AML-193 (cell line): Measurements from ENCODE around the gene UBA3.

Experiments used
- DNase-seq, 2 experiments: peaks; one replicate each; lab custom pipeline; 2025; lab: John Stamatoyannopoulos, UW

The UBA3 gene

DNA sequence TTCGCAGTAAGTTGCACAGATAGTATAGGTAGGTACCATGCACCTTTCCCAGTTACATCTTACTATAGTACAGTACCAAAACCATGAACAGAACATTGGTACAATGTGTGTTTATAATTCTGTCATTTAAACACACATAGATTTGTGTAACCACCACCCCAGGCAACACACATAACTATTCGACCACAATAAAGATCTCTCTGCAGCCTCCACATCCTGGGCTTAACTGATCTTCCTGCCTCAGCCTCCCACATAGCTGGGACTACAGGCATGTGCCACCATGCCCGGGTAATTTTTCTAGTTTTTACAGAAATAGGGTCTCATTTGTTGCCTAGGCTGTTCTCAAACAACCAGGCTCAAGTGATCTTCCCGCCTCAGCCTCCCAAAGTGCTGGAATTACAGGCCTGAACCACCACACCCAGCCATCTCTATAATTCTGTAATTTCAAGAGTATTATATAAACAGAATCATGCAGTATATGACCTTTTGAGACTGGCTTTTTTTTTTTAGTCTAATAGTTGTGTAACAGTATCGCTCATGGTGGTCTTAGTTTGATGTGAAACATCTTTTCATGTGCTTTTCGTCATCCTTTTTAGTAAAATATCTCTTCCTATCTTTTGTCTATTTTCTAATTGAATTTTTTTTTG is 14.7 kb downstream of the UBA3 start:
- DNase-seq, result no peak

DNA sequence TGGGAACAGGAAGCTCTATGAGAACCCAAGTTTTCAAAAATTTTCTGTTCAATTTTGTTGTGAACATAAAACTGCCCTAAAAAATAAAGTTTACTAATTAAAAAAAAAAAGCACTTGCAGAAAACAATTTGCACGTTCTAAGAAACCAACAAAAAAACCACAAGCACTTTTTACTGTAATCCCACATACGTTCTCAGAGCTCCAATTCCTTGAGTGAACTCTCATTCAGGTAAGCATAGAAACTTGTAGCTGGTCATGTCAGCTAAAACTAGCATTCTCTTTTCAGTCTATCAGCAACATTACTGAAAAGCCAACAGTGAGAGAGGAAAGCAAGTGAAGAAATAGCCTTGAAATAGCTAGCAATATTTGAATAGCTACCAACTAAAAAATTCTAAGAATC is 16.5 kb downstream of the UBA3 start:
- no peak for DNase-seq

DNA sequence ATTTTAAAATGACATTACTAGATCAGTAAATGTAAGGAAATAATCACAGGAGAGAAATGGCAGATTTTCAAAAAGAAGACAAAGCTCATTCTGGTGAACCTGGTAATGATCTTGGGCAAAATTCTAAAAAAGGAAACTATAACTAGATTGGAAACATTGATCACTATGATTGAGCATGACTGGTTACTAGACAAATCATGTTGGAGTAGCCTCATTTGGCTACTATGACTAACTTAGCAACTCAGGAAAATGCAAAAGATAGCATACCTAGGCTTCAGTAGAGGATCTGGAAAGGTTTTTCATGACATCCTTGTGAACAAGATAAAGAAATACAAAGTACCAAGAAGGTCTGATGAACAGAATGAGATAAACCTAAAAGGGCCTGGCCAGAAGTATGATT is 20.5 kb downstream of the UBA3 start:
- DNase-seq, result no peak

DNA sequence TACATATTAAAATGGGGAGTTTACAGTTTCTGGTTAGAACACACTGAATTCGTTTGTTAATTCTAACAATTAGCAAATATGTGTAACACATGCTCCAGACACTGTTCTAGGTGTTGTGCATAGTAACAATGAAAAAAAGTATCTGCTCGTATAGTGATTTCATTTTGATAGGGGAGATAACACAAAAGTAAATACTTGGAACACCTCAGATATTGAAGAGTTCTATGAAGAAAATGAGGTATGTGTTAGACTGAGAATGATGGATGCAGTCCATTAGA is 21.3 kb downstream of the UBA3 start:
- DNase-seq, result no peak

DNA sequence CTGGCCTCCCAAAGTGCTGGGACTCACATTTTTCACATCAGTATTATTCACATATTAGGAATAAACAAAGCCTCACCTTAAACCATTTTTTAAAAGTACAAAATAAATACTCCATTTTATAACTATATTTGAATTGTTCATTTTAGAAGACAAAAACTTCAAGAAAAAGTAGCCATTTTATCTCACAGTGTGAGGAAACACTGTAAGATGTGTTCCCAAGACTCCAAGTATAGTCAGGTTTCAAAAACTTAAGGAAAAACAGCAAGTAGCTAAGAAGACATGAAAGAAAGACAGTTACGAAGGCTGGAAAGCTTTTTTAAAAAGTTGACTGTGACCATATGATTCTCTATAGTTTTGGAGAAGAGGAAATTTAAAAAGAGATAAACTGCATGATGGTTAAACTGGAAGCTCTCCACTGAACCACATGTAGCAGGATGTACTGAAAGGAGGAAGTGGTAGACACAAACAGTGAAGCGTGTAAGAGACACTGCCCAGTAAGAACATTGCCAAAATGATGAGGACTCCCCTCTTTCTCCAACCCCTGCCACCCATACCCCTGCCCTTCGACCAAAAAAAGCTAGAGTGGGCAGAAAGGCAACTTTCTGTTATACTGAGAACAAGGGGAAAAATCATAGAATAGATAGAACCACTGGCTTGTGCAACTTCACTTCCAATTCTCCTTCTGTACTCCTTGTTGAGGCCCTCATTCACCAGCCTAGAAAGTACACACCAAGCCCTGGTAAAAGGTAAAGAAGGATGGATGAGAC is 21.8 kb downstream of the UBA3 start:
- peak; percentile 86 to 87 for DNase-seq

DNA sequence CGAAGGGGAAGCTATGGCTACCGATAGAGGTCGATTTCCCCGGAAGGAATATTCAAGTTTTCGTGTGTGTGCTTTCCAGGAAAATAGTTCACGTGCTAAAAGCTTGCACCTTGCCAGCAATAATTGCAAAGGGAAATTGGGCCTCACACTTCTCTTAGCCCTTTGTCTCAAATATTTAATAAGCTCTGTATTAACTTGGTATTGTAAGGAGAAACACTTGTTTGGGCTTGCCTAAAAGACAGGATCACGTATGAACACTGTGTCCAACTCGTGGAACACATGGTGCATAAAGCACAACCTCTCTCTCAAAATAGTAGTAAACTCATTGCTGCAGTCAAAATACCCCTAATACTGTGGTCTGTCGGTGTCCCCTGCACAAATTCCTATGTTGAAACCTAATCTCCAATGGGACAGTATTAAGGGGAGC is 27.7 kb downstream of the UBA3 start:
- DNase-seq, result no peak

DNA sequence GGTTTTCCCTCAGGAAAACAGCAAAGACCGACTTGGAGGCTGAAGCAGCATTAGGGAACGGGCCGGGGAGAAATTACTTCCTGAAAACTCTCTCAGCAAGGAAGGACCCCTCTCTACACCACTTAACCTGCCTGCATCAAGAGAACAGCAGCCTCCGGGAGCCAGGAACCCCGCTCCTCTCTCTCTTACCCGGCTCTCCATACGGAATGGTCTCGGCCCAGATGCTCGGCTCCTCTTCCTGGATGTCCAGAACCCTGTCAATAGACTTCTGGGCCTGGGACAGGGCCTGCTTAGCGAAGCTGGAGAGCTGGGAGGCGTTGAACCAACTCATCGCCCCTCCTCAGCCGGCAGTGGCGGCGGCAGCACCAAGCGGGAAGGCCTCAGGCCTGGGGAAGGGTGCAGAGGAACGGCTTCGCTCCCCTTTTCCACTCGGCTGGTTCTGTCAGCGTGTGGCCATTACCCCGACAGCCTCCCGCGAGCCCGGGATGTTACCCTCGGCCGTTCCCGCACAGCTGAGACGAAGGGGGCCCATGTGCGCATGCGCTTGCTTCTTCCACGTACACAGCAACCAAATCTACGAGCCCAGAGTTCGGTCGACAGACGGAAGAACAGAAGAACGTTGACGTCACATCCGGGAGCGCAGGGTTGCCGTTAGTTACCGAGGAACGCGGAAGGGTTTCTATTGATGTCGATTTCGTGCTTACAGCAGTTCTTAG is 28.3 kb downstream of the UBA3 start, which contains the start of gene TMF1:
Gene TMF1 (minus strand): TSS at position 578 of the 716 bp plus-strand sequence. CDS start 247 bp downstream, at position 331.
- DNase-seq, result no peak

DNA sequence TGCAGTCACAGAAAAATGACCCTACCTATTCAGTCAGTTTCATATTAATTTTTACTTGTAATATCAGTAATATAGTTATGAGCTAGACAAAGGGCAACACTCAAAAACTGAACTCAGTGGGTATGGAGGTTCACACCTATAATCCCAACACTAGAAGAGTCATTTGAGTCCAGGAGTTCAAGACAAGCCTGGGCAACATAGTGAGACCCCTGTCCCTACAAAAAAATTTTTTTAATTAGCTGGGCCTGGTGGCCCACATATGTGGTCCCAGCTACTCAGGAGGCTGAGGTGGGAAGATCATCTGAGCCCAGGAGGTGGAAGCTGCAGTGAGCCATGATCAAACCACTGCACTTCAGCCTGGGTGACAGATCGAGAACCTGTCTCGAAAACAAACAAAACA is 31.2 kb downstream of the UBA3 start:
- no peak for DNase-seq

DNA sequence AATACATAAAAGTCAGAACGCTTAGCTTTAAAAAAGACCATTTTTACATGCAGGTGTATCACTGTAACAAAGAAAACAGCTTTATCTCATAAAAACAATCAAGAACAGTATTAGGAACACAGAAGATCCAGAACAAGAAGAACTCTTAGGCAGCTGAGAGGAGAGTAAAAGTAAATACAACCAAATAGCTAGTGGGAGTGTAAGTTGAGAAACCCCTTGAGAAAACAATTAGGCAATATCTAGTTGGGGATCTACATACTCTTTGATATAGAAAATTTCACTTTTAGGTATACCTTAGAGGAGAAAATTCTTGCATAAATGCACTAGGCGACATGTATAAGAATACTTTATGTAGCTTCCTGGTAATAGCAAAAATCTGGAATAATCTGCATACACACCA is 35.6 kb downstream of the UBA3 start:
- DNase-seq, result no peak

DNA sequence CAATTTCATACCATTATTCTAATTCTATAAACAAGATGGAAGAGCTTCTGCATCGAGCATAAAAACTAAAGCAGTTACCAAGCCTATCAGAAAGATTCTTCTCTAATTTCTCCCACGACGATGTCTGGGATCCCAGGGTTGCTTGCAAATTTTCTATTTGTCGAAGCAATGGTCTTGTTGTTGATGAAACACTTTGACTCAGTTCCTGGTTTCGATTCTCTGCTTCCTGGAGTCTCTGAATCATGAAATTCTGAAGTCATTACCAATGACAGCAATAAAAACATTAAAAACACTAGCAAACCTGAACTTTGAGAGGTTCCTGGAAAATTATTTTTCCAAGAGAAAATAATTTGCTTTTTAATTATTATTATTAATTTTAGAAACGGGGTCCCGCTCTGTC is 46.7 kb downstream of the UBA3 start:
- DNase-seq, result no peak

DNA sequence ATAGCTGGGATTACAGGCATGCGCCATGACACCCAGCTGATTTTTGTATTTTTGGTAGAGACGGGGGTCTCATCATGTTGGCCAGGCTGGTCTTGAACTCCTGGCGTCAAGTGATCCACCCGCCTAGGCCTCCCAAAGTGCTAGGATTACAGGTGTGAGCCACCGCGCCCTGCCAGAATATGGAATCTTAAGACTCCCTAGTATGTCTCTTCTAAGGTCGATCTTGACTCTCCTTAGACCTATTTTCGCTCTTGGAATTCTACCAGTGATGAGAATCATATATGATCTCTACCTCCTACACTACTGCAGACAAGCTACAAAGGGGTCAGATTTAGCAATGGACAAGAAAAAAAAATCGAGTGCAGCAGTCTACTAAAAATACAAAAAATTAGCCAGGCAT is 47.4 kb downstream of the UBA3 start:
- no peak for DNase-seq

DNA sequence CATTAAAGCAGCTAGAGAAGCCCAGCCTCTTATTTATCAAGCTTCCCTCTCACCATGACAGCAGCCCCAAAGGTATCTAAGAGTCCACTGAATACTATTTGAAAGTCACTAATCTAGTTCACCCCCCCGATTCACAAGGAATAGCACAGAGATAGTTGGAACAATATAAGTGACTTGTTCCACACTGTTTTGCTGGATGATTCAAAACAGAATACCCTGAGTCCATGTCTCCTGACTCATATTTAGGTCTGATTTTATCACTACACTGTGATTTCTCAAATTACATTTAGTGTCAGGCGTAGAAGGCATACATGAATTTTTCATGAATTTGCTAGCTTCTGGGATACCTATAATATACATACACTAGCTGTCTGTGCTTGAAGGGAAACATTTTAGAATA is 48.0 kb downstream of the UBA3 start:
- DNase-seq, result no peak

DNA sequence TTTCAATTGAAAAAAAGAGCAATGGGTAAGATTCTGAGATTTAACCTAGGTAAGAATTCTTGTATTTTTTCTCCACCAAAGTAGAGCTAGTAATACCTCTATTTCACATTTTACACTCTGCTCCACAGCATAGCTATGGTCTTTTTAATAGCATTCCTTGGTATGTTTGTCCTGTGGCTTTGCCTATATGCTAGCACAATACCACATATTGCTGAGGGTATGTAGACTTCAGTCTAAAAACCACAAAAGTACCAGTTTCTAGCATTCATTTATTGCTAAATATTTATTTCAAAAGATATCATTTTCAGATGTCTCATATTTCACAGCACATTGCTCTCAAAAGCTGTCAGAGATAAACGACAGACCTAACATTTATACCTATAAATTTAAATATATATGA is 48.5 kb downstream of the UBA3 start:
- DNase-seq, result no peak

DNA sequence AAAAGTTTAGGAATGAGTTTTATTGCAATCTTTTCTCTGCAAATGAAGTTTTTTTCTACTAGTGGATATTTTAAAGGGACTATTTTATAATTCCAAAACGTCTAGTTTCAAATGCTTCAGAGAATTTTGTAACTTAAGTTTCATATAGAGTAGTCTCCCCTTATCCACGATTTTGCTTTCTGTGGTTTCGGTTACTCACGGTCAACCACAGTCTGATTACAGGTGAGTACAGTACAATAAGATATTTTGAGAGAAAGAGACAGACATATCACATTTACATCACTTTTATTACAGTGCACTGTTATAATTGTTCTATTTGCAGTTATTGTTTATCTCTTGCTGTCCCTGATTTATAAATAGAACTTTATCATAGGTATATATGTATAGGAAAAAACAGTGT is 59.3 kb downstream of the UBA3 start:
- no peak for DNase-seq

DNA sequence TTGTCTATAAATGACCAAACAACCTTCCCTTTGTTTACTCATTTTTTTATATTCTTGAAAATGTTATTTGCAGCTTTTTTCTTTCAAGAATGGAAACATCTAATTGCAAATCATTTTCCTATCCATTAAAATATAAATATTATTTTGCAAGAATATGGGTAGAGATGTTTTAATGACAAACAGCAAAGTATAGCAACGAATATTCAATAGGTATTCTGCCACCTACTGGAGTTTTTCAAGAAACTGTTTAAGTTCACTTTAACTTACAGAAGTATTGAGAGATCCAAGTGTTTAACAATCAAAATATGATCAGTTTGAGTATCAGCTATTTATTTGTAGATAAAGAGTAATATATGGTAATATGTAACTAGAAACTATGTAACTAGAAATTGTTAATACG is 59.7 kb downstream of the UBA3 start:
- peak; percentile 40 to 51 for DNase-seq

DNA sequence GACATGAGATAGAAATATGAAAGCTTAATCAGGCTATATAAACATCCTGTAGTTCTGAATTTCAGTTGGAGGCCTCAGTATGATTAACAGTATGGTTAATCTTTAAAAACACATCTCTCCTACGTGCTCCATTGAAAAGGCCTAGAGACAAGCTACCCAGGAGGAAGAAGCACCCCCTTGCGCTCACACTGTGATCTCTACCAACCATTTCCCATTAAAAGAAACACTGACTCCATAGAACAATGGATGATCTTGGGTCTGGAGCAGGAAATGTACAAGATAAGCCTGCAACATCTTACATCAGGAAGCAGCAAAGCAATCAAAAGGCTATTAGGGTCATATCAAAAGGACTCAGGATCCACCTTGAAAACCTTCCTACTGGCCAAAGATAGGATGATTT is 63.3 kb downstream of the UBA3 start:
- DNase-seq, result no peak

DNA sequence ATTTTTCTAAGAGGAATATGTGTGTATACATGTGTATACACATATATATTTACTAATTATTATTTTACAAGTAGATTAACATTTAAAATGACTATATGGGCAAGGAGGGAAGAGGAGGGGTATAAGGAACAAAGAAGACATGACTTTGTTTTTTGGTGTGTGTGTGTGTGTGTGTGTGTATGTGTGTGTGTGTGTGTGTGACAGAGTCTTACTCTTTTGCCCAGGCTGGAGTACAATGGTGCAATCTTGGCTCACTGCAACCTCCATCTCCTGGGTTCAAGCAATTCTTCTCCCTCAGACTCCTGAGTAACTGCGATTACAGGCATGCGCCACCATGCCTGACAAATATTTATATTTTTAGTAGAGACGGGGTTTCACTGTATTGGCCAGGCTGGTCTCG is 64.1 kb downstream of the UBA3 start:
- no peak for DNase-seq

DNA sequence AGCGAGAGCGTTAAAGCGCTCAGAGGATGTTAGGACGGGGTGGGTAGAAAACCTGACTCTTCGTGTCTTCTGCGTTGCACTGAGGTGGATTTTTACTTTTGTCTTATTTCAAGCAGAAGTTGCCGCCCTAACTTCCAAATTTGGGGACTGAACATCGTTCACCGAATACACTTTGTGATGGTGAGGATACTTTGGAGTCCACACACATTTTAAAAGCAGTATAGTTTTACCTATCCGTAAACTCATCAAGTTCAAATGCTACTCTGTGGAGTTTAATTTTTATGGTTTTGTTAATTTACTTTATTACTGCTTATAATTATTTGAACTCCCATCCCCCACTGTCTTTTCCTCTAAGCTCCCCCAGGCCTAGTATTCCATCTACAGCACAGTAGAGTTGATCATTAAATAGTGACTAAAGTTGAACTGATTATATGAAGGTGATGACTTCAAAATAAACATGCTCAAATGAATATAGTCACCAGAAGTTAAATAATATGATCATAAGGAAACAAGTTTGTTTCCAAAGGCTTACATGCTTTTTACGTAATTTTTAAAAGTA is 66.1 kb downstream of the UBA3 start:
- peak in 1 of 2 experiments; percentile 52 for DNase-seq

DNA sequence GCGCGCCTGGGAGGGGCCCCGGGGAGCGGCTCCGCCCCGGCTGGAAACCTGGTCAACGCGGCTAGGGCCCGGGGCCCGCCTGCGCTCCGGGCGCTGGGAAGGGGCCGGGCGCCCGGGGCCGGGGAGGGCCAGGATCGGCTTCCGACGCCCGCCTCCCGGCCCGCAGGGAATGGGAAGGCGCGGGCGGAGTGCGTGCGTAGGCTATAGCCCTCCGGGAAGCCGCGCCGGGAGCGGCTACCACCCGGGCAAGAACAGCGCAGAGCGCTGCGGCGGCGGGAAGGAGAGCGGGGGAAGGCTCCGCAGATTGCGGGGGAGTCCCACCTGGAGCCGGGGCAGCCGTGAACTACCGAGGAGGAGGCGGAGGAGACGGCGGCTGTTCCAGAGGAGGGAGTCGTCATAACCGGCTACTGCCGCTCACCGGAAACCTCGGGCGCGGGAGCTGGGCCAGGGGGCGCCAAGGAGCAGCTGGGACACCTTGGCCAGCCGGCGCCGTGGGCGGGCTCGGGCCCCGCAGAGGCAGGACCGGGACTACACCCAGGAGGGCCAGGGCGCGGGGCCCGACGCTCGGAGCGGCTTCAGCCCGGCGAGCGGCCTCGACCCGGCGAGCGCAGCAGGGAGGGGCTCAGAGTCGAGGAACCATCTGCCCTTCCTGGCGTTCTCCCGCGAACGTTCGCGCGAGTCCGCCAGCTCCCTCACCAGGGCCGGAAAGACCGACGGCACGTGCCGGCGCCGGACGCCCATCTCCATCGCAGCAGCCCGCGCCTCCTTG is 66.7 kb downstream of the UBA3 start, which contains the start of gene EOGT:
Gene EOGT (minus strand): TSS at position 432 of the 769 bp plus-strand sequence. CDS start 3,838 bp downstream, outside the sequence.
- peak; percentile 74 to 90 for DNase-seq

DNA sequence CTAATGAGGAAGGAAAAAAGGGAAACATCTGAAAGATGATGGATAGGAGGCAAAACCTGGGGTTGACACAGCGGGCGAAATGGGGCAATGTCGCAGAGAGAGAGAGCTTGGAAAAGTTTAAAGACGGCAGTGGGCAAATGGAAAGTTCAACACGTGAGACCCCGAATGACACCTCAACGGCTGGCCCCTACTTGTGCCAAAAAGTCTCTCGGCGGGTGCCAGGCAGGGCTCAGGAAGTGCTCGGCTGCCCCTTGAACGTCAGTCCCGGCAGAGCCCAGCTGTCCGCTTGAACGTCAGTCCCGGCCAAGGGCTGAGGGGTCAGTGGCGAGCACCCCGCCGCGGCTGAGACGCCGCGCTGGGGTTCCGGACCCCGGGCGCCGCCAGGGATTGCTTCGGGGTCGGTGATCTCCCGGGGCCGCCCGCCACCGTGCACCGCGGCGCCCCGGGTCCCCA is 67.3 kb downstream of the UBA3 start:
- DNase-seq, result peak; percentile 26 to 40

DNA sequence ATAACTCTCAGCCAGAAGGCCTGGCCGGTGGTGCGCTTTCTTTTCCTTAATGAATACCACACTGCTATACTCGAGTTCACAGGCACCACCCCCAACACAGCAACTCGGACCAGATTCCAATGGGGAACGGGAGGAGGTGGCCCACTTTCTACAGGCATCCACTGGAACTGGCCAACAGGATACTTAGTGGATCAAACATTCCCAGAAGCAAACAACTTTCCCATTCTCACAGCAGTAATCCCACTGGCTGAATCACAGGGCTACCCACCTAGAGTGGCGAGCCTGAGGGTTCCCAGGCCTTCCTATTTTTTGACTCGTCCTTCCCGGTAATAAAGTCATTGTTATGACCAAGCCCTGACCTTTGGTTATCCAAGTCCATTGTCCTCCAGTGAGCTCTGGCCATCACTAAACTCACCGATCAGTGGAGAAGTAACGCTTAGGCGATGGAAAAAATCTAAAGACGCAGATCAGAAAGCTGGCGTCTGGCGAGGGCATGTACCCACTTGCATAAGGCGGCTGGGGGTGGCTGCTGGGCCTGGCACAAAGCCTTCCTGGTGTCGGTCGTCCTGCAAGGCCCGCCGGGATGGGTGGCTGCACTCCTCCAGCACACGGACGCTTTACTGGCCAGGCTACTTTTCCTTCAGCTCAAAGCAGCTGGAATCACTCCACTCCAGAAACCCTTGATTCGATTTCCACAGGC is 67.9 kb downstream of the UBA3 start:
- no peak for DNase-seq
